ENCODE results near the gene C1R.

C1R gene

GRCh38 chr12:7092229-7092985 is at the start of gene C1R:
C1R (minus strand) TSS chr12:7092445; CDS start chr12:7092388, 57 bp downstream.
- peak; percentile 73 for DNase-seq

GRCh38 chr12:7141351-7142005 is 49.2 kb upstream of the C1R start:
- no peak for DNase-seq

- no peak for DNase-seq
These were observed 47.0 kb upstream of the C1R start for GRCh38 chr12:7139200-7139599.

DNA sequence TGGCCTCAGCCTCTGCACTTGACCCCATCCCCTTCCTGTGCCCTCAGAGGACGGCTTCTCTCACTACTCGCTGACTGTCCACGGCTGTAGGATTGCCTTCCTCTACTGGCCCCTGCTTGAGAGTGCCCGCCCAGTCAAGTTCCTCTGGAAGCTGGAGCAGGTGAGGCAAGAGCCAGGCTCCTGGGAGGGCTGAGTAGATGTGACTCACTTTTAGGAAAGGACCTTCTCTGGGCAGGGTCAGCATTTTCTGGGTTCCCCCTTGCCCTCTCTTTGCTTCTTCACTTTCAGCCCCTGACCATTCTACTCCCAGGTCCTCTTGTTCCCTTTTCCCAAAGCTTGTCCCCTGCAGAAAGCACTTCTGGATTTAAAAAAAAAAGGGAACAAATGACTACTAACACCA is 45.7 kb upstream of the C1R start:
- DNase-seq = no peak

GRCh38 chr12:7136676-7137075 is 44.4 kb upstream of the C1R start:
- DNase-seq = no peak

DNA sequence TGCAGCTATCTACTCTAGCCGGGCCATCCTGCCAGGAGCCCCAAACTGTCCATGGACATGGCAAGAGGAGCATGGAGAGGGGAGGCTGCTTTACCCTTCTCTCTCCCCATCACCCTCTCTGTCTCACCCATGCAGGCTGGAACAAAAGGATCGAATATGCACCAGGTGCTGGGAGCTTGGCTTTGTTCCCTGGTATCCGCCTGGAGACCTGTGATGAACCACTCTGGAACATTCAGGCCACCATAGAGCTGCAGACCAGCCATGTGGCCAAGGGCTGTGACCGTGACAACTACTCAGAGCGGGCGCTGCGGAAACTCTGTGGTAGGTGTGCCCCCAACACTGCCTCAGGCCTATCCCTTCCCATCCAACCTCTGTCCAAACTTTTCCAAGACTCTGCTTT is 43.8 kb upstream of the C1R start:
- DNase-seq = no peak

GRCh38 chr12:7134396-7135166 is 42.3 kb upstream of the C1R start:
- no peak for DNase-seq

DNA sequence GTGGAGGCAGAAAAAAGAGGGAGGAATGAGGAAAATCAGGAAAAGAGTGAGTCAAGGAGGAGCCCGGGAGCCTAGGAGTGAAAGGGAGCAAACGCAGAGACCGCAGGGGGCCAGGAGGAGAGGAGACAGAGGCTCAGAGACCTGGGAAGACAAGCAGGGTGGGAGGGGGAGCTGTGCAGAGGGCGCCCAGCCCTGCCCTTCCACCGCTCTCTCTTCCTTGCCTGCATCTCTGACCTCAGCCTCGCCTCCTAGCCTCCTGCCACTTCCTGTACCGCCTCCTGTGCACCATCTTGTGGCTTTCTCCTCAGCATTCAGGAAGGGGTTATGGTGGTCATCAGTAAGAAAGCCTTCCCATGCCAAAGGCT is 39.2 kb upstream of the C1R start:
- DNase-seq = peak; percentile 64

- peak; percentile 89 for DNase-seq
These were observed 38.7 kb upstream of the C1R start for GRCh38 chr12:7130701-7131501.

DNA sequence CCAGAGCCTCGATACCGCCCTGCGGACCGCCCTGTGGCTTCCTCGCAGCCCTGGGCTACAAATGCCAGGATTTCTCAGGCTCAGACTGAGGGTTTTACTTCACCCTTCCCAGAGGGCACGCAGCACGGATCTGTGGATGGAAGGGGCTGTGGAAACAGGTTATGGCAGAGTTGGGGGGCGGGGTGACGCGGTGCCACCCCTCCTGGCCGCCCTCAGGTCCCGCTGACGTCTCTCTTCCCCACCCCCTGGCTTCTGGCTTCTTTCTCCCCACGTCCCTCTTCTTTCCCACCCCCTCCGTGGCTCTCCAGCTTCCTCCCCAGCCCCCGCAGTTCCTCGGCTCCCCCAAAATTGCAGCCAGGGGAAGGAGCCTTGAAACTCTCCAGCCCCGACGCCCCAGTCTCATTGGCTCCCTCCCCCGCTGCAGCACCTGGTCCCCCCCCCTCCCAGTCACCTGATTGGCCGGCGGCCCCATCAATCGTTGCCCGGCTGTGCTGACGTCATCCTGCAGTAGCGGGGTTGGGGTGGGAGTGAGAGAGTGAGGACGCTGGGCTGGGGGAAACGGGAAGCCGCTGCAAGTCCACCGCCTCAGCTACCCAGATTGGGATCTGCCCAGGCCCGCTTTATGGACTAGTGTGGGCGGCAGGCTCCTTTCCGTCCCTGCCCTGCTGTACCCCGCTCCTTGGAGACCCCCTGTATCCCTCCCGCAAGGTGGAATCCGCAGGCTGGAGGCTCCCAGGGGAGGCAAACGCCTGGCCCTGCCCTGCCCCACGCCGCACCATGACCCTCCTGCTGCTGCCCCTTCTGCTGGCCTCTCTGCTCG is 37.8 kb upstream of the C1R start, which contains the start of gene CLSTN3:
Gene CLSTN3 (plus strand): TSS at position 500 of the 820 bp plus-strand sequence. CDS start 278 bp downstream, at position 778.
- DNase-seq = peak; percentile 93

- DNase-seq = peak; percentile 36
These were observed 37.1 kb upstream of the C1R start for GRCh38 chr12:7129287-7129871.

DNA sequence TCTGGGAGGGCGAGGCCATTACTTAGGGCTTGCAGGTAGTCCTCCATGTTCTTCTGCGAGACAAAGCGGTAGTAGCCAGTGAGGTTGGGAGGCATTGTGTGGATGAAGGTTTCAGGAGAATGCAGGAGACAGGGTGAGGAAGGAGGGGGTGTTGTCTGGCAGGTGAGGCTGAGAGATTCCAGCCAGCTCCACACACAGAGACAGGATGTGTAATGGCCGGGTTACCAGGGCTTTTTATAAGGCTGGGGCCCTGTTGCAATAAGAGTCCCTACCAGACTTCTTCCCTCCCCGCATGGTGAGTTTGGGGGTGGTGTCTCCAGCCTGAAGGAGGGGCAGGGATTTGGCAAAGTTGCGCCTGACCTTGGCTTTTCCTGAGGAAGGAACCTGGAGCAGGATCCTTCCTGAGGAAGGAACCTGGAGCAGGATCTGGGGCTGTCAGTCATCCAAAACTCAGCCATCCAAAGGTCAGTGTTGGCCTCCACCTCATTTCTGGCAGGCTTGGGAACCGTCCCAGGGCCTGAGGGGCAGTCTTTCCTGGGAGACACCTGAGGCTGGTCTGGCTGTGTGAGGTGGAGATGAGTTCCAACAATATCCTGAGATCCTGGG is 36.5 kb upstream of the C1R start, which contains the start of gene RBP5:
Gene RBP5 (minus strand): TSS at position 209 of the 606 bp plus-strand sequence. CDS start 114 bp downstream, at position 95.
- no peak for DNase-seq

GRCh38 chr12:7127916-7128626 is 35.8 kb upstream of the C1R start:
- no peak for DNase-seq

DNA sequence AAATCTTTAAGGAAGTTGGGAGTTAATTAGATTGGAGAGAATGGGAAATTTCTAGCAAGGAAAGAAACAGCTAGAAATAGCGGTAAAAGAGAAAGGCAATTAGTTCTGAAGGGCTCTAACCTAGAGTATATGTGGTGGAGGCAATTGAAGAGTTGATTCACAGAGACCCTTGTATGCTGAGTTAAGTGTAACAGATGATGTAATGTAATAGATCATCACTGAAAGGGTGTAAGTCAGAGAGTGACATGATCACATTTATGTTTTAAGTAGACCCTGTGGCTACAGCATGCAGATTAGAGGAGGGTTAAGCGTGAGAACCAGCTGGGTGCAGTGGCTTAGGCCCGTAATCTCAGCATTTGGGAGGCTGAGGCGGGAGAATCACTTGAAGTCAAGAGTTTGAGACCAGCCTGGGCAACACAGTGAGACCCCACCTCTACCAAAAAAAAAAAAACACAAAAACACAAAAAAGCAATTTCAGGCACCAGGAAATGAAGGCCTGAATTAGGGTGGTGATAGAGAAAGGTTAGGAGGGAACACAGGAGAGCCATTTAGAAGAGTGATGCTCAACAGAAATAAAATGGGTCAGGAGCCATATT is 33.5 kb upstream of the C1R start:
- DNase-seq = no peak

- no peak for DNase-seq
These were observed 31.7 kb upstream of the C1R start for GRCh38 chr12:7123806-7124522.

- no peak for DNase-seq
These were observed 30.8 kb upstream of the C1R start for GRCh38 chr12:7122811-7123769.

DNA sequence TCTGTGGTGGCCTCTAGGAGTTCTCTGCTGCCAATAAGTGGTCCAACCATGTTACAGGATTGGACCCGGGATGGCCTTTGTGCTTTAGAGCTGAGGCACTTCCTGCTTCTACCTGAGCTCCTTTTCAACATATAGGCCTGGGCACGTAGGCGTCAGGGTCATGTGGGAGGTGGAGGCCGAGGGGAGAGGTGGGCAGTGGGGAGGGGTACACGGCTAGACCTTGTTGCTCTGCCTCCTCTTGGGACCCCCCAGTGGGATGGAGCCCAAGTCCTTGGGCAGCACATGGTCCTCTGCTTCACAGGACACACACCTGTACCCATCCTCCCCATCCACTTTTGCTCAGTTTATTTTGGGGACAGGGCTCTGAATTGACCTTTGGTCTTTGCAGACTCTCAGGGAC is 29.1 kb upstream of the C1R start:
- no peak for DNase-seq

DNA sequence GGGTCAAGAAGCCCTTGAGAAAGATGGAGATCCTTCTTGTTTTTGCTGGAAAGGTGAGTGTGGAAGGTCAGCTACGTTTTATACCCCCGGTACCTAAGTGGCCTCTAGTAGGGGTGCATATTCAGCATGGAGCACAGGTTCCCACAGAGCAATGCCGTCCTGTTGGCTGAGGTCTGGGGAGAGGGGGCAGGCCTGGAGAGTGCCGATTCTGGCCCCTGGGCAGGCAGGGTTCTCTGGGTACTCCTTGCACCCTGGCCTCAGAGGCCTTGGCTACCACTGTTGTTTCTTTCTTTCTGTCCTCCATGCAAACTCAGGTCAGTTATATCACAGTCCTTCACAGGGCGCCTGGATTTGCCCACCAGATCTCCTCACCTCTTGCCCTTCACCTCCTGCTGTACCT is 27.9 kb upstream of the C1R start:
- DNase-seq = no peak
